GM18909 (cell line): ENCODE measurements around the gene FAM222A.

ENCODE experiments used
- ATAC-seq: cut with Tn5 transposase; IDR thresholded peaks from one replicate; pipeline ENCODE4 v1.9.1; 2021; ENCODE audit warnings: mild to moderate bottlenecking; ENCODE audit not compliant: unreplicated experiment, poor library complexity

Gene FAM222A

DNA sequence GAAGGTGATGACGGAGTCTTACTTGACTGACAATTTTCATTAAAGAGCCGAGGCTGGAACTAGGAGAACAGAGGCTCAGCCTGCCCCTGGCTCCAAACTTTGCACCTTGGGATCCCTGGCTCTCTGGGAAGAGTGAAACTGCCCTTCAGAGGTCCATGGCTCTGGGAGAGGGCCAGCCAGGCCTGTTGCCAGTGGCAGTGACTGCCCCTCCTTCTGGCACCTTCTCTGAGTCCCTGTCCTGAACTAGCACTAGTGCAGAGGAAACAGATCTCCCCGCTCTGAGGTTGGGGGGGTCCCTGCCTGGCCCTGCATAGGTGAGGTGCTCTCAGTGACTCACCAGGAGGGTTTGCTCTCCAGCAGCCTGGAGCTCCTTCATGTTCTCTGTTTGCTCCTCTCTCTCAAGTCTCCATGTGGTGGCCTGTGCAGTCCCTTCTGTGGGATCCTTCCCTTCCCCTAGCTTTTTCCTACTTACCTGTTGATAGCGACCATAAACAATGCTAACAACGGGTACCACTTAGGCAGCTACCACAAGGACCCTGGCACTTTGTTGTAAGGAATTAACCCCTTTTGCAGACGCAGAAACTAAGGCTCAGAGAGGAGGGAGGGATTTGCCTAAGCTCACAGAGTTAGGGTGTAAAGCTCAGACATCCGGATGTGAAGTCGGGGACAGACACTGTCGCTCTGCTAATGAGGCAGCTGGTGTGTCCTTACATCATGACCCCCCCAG, 22.4 kb downstream of the FAM222A start:
- ATAC-seq: no peak

DNA sequence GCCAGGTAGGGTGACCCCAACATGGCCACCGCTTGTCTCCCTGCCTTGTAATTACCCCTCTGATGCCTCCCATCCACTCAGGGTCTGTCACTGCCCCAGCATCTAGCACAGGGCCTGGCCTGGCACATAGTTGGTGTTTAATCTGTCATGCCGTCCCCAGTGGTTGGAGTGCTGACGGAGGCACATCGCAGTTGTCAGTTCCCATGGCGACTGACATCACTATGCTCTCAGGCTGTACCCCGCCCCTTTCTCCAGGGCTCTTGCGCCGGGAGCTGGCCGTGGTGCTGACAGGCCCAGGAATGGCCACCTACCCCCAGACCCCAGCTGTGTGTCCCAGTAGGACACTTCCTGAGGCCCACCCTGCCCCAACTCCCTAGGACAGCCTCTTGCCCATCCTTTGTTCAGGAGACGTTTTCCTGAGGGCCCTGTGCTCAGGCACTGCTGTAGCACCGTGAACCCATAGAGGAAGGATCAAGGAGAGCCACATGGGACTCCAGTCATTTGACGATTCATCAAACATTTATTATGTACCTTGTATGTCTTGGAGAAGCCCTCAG, 23.0 kb downstream of the FAM222A start:
- ATAC-seq: no peak

DNA sequence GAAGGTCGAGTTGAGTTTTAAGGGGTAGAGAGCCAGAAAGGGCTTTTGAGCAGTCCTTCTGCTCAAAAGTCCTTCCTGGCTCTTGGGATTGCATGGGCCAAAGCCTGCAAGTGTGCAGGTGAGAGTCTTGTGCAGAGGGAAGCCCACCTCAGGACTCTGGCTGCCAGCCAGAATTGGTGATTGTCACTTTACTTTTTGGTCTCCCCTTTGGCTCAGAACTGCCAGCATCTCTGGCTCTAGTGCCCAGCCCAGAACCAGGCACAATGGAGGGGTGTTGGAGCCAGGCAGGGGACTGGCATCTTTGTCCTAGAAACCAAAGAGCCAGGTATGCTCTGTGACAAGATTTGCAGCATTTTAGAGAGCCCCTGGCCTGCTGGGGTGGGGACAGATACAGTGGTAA, 23.5 kb downstream of the FAM222A start:
- ATAC-seq: no peak

DNA sequence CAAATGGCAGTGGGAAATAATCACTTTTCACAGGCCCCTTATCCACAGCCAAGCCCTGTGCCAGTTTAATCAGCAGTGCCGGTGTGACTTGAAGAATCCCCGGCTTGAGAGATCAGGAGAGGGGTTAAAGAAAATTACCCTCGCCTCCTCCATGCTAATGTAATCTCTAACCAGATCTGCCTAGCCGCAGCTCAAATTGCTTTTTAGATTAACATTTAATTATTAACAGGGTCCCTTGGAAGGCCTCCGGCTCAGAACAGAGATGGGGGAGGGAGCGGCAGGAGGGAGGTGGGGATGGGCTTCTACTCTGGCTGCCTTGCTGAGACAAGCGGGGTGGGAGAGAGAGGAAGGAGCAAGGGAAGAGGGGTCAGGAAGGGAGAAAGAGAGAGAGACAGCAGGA, 24.0 kb downstream of the FAM222A start:
- no peak for ATAC-seq

DNA sequence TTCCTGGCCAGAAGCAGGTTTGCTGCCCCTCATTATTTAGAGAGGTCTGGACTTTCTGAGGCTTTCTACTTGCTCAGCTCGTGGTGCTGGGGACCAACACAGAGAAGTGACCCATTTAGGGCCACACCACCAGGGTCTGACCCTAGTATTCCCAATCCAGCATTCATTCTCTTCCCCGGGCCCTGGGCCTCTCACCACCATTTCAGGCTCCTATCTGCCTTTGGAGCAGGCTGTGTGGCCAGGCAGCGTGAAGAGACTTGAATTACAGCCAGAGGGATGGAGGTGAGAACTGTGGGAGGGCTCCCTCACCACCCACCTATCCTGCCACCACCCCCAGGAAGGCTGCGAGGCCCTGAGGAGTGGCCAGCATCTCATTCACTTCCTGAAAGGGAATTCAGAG, 24.6 kb downstream of the FAM222A start:
- ATAC-seq: no peak

DNA sequence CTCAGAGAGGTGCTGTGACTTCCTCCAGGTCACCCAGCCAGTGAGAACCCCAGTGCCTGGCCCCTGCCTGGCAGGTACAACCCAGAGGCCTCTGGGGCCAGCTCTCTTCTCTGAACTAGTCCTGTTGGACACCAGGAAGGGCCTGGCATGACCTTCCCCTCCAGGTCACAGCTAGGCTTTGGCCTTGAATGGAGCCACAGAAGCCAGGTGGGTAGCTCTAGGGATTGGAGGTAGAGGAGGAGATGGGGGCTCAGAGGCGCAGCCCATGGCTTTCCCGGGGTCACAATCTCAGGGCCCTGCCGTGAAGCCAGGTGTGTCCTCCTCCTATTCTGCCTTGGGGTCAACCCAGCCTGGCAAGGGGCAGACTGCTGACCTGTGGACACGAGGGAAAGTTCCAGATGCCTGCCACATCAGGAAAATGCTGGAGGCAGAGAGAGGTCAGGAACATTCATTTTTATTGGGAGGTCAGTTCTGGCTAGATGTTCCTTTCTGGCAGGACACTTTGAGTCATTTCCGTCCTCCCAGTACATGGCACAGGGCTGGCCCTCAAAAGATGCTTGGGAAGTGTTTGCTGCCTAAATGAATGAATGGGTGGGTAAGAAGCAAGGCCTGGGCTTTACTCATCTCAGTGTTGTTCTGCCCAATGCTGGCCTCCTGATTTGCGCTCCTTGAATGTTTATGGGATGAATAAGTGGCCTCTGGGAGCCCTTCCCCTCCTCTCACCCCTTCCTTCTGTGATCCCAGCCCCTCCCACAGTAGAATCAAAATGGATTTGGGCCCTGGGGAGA, 25.4 kb downstream of the FAM222A start:
- no peak for ATAC-seq

DNA sequence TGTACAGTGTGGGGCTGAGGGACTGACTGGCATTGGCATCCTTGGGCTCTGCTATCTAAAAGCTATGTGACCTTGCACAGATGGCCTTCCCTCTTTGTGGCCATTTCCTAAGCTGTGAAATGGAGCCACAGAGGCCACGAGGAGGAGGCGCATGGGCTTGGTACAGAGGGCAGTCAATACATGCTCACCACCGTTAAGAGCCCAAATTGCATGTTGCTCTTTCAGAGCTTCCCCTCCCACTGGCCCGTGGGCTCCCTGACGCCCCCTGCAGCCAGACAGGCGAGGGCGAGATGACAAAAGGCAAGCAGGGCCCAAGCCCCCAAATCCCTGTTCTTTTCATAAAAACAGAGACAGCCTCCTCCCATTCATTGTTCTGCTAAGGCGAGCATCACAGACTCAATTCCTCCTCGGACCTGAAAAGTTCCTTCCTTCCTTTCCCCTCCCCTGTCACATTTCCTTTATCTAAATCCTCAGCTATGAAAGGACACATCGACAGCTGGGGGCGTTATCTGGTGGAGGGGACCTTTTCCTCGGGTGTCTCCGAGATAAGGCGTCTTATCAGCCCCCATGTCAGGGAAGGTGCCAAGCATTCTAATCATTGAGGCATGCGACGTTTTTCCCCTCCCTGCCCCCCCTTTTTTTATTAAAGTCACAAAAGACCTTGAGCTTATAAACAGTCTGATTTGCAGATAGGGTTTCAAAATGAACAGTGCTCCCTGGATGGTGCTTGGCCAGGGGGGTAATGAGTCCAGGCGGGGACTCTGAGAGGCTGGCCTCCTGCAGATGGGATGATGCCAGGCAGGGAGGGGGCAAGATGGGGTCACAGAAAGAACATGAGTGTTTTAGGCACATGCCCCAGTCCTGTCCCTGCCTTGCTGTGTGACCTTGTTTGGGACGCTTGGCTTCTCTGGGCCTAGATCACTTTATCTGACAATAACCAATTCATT, 26.4 kb downstream of the FAM222A start:
- no peak for ATAC-seq

DNA sequence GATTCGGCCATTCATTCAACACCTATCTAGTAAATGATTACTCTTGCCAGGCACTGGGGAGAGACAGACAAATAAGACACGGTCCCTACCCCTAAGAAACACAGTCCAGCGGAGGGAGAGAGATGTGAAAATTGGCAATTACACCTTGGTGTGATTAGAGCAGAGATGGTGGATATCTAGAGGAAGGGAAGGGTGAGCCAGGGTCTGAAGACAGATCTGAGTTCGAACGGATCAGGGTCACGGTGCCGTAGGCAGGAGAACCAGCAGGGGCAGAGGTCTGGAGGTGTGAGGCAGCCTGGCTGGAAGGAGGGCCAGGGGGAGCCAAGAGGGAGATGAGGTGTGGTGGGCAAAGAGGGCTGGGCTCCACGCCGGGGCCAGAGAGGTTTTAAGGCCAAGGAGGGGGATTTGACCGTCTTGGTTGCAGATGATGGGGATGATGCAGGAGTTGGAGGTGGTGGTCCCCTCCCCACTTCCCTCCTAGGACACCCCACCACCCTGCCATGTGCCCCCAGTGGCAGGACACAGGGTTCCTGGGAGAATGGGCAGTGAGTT, 27.1 kb downstream of the FAM222A start:
- no peak for ATAC-seq

DNA sequence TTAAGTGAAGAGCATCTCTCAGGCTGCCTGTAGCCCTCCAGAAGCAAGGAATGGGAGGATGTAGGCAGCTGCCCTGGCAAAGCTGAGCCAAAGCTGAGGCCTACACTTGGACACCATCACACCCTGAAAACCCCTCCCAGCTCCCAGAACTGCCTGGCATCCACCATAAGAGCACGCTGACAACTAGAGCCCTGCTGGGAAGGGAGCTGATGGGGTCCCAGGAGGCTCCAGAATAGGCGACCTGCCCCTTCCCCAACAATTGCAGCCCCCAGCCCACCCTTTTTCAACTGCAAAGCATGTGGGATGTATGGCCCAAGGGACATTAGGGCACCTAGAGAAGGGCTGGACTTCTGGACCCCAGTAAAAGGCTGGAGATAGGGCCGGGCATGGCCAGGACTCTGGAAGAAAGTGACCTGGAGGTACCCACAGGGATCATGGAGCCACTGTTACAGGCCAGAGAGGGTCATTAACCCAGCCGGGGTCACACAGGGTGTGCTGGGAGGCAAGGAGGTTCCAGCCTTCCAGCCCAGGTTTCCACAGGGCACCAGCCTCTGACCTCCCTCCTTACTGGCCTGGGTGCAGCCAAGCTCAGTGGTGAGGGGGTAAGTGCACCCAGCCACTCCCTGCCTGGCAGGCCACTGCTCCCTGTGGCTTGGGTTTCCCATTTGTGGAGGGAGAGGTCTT, 27.8 kb downstream of the FAM222A start:
- ATAC-seq: no peak

DNA sequence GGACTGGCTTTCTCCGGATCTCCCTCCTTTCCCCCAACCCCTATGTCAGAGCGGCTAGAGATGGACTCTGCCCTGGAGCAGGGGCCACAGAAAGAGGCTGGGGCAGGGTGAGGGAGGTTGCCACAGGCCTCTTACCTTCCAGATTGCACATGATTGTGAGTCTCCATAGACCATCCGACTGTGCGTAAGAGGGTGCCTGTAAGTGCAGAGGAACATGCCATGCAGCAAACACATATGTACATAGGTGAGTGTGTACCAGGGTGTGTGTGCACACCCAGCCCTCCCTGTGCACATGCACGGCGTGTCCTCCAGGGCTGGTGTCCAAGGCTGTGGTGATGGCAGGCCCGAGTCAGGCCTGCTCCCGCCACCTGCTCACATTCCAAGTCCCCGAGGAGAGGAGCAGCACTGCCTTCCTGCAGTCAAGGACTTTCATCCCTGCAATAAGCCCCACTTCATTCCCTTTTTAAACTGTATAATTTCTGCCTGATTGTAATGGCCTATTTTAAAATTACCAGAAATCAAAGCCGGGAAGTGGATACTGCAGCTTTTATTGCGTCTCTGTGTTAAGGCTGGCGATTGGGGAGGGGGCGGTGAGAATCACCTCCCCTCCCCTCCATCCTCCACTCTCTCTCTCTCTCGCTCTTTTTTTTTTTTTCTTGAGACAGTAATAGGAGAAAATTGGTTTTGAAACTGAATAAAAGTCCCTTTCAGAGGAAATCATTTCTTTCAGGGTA, 28.5 kb downstream of the FAM222A start:
- ATAC-seq: no peak

DNA sequence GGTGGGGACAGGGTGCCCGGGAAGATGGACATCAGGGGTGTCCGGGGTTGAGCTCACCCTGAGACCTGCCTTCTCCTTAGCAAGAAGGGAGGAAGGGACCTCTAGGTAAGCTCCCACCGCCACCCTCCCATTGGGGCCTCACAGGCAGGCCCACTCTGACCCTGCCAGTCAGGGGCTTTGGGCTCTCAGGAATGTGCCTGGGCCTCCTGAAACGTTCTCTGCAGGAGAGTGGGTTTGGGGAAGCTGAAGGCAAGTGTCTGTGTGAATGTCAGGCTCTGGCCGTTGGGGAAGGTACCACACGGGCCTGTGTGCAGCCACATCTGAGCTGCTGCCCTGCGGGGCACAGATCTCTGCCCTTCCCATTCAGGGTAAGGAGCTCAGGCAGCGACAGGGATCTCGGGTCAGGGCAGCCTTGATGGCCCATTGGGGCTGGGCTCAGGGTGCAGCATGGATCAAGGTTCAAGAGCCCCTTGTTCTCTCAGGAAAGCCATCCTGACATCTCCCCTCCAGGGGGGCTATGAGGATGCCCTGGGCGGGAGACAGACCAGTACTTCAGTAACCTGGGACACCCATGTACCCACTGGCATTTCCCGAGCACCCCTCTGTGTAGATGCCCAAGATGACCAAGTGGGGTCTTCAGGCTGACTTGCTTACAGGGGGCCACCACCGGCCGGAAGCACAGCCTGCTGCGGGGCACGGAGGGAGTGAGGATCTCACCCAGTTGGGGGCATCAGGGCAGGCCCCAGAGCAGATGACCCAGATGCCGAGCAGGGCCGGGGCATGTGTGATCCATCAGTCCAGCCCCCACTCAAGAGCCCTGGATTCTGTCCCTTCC, 29.7 kb downstream of the FAM222A start:
- ATAC-seq: no peak

DNA sequence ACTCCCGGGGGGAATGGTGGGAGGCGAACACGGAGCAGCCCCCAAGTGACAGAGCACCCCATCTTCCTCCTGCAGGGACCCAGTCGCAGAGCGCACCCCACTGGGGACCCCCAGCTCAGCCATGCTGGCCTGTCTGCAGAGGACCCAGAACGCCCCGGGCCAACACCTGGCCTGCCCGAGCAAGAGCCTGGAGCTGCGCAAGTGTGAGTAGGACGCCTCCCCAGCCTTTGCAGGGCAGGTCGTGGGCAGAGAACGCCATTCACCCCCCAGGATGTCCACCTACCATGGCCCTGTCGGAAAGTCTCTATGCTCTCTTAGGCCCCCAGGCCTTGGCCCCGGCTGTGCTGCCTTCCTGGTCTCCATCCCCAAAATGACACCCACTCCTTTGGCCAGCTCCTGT, 30.4 kb downstream of the FAM222A start:
- no peak for ATAC-seq

DNA sequence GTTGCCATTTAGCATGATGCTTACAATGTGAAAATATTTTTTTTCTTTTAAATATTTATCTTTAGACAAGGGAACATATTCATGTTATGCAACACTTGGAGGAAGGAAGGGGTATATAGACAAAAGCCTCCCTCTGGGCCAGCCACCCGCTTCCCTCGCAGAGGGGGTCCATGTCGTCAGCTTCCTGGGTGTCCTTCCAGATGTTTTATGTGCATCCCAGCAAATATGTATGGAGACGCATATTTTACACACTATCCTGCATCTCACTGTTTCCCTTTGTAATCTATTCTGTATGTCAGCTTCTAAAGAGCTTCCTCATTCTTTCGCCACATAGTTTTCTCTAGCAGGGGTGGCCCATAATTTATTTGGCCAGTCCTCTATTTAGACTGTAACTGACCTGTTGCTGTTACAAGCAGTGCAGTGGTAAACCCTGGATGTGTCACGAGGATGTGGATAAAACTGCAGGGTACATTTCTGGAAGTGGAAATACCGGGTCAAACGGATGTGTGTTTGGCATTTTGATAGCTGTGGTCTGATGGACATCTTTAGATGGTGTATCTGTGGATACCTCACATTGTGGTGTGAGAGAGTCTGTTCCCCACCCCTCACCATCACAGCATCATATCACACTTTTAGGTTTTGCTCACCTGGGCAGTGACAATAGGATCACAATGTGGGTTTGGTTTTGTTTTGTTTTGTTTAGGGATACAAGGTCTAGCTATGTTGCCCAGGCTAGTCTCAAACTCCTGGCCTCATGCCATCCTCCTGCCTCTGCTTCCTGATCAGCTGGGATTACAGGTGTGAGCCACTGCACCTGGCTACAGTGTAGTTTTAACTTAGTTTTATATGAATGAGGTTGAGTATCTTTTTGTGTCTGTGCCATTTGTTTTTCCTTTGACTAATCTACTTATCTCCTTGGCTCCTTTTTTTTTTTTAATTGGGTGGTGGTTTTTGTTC, 31.6 kb downstream of the FAM222A start:
- ATAC-seq: no peak

DNA sequence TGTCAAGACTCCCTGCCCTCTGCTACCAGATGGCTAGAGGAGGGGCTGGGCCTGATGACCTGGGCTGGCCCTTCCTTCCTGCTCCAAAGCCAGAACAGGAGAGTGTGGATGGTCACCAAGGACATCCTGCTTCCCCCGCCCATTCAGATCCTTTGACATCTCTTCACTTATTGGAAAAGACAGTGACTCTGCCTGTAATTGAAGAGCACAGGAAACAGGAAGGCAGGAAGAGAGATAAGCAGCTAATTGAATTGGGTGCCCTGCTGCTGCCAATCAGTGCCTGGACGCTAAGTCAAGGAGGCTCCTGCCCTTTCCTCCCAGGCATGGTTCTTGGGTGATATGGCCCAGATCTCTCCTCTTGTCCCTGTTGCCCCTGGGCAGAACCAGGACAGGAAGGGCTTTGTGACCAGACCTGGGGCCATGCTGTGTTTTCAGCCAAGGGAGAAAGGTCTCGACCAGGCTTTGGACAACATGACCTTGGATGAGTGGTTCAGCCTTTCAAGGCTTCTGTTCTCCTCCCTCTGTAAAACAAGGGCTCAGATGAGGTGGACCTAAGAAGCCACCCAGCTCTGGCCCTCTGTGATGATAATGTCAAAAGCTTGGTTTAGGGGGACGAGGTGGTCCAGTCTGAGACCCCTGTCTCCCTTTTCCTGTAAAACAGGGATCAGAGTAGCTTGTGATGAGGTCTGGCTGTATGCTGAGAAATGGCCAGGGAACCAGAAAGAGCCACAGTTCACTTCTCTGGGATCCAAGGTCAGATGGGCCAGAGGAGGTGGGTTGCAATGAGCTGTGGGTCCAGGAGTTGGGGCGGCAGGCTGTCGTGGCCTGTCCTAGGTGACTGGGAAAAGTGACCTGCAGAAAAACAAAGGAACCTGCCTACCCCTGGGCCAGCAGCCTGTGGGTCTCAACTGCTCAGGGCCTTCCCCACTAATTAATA, 38.8 kb downstream of the FAM222A start:
- ATAC-seq: no peak

DNA sequence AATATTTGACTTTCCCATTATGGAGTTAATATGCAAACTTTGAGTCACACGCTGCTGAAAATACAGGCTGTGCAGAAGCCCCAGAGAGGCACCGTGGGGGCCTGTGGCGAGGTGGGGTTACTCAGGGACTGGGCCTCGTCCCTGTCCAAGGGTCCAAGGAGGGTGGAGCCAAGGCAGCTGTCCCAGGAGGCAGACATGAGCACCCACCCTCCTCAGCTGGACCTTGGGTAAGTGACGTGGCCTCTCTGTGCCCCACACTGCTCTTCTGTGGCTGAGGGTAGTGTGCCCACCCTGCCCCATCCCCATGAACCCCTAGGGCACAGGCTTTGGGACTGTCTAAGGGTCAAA, 39.4 kb downstream of the FAM222A start:
- no peak for ATAC-seq

DNA sequence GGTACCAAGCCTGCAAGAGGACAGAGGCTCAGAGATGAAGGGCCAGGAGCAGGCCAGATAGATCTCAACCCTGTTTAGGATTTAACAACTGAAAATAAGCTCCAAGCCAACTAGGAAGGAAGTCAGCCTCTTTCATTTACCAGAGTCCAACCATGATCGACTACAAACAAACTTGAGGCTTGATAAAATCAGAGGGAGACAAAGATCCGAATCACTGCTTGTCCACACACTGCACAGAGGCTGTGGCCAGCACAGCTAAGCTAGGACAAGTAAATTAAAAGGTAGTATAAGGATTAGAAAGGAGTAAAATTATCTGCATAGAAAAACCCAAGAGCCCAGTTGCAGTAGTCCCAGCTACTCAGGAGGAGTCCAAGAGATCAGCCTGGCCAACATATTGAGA, 40.3 kb downstream of the FAM222A start:
- no peak for ATAC-seq
